ENCODE results near the gene SLC39A1. TPM values are rescaled to one million over a fixed set of nuclear protein-coding genes. Genes with fewer than 3 reads are reported as not detected.
A peak's percentile ranks its signal among the peaks of the same experiment; 100 is the strongest.

SLC39A1 gene
- total and polyA plus RNA-seq, 4 donors = 73.4 to 247 (median 122) TPM

DNA sequence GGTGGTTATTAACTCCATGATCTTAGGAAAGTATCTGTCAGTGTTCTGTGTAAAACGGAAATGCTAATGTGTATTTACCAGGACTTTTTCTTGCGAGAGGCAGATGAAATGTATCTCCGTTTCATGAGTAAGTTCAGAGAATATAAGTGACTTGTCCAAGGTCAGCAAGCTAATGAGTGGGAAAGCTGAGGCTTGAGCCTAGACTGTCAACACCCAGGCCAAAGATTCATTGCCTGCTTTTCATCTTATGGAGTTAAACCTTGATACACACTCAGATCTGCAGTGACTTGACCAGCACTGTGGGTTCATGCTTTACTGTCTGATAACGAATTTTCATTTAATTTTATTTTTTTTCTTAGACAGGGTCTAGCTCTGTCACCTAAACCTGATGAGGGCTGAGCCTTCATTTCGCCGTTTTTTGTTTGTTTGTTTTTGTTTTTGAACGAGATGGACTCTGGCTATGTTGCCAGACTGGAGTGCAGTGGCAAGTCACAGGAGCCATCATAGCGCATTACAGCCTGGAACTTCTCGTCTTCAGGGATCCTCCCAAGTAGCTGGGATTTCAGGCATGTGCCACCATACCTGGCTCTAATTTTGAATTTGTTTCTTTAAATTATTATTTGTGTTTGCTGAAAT is 15.1 kb upstream of the SLC39A1 start:
- Histone ChIP-seq H3K9ac (ENCODE audit: insufficient read depth in 1 of 2, low read length in 2 of 2) (peak overlapping the region in 1 of 2 donors; percentile 79), H3K4me1 (ENCODE audit: control insufficient read depth in 5 of 5, insufficient read depth in 5 of 5, low read length in 5 of 5) (peaks cover 0 to 18% (median 7%) of the 10 kb centered on the region in 5 donors), H3K27ac (ENCODE audit: low read depth in 1 of 2, low read length in 1 of 2) (peak overlapping the region in 1 of 2 donors; percentile 93), H3K4me3 (no peak overlapping the region), H3K36me3 (ENCODE audit: control insufficient read depth in 4 of 4, insufficient read depth in 4 of 4, low read length in 4 of 4) (peaks cover 5 to 30% (median 18%) of the 10 kb centered on the region in 4 donors), H3K9me3 (ENCODE audit: control insufficient read depth in 4 of 4, insufficient read depth in 3 of 4, low read length in 3 of 4) (no peaks in the 10 kb centered on the region), H3K27me3 (ENCODE audit: control insufficient read depth in 3 of 3, insufficient read depth in 3 of 3, low read length in 2 of 3) (no peaks in the 10 kb centered on the region)
- ATAC-seq (ENCODE audit: insufficient read depth, low FRiP score) = no peak
- WGBS, 2 donors = 70 to 74% methylated on average over 9 of the region's 9 CpGs
- TF ChIP-seq, protein P1, sequence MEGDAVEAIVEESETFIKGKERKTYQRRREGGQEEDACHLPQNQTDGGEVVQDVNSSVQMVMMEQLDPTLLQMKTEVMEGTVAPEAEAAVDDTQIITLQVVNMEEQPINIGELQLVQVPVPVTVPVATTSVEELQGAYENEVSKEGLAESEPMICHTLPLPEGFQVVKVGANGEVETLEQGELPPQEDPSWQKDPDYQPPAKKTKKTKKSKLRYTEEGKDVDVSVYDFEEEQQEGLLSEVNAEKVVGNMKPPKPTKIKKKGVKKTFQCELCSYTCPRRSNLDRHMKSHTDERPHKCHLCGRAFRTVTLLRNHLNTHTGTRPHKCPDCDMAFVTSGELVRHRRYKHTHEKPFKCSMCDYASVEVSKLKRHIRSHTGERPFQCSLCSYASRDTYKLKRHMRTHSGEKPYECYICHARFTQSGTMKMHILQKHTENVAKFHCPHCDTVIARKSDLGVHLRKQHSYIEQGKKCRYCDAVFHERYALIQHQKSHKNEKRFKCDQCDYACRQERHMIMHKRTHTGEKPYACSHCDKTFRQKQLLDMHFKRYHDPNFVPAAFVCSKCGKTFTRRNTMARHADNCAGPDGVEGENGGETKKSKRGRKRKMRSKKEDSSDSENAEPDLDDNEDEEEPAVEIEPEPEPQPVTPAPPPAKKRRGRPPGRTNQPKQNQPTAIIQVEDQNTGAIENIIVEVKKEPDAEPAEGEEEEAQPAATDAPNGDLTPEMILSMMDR (IDR thresholded peaks at IDR 0.05; ENCODE audit: control extremely low read depth, extremely low read depth) = no peak
- no peak for DNase-seq

DNA sequence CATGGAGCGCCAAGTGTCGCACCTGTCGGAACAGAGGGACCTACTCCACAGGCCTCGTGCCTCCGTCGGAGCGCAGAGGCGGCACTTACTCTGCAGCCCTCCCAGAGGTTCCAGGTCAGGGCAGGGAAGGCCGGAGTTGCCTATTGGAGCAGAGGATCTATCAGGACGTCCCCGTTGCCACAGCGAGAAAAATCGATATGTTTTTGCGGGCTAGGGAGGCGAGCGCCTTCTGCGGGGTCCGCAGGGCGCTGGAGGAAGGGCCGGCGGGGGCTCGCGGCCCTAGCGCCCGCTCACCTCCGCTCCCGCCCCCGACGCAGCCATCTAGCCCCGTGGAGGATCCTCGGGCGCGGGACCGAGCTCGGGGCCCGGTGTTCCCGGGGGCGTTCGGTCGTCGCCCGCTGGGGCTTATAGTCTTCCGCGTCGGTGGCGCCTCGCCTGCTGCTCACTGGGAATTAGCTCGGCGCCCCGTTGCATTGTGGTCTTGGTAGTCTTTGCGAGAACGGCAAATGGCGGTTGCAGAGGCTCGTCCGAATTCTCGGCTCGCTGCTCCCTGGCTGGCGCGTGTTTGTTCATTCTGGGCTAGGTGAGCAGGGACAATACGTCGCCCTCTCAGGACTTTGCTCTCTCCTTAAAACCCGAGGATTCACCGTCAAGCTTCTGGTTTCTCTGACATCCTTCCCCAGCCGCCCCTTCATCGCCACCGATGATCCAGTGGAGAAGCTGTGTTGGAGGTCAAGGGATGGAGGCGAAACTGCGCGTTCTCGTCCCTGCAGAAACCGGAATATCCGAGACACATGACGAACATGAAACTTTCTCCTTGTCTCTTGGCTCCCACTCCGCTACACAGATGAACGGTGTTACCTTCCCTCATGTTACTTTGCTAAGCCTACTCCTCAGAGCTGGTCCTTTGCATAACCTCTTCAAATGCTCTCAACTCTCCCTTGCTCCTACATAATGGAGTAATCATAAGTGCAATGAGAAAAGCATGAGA is 14.2 kb upstream of the SLC39A1 start, which contains the start of gene JTB:
TSS of gene JTB (minus strand) at position 425 of the 991 bp plus-strand sequence. CDS start at position 3, 422 bp downstream.
- WGBS, 2 donors = 0% methylated on average over 73 to 75 of the region's 75 CpGs
- TF ChIP-seq, protein P1 (IDR thresholded peaks at IDR 0.05; ENCODE audit: control extremely low read depth, extremely low read depth) = no peak
- Histone ChIP-seq H3K36me3 (ENCODE audit: control insufficient read depth in 4 of 4, insufficient read depth in 4 of 4, low read length in 4 of 4) (peaks cover 5 to 28% (median 20%) of the 10 kb centered on the region in 4 donors), H3K27ac (ENCODE audit: low read depth in 1 of 2, low read length in 1 of 2) (peak within 1 kb of the TSS; percentile 93), H3K9me3 (ENCODE audit: control insufficient read depth in 4 of 4, insufficient read depth in 3 of 4, low read length in 3 of 4) (no peaks in the 10 kb centered on the region), H3K27me3 (ENCODE audit: control insufficient read depth in 3 of 3, insufficient read depth in 3 of 3, low read length in 2 of 3) (no peaks in the 10 kb centered on the region), H3K4me3 (peak within 1 kb of the TSS; percentile 93), H3K4me1 (ENCODE audit: control insufficient read depth in 5 of 5, insufficient read depth in 5 of 5, low read length in 5 of 5) (peaks cover 0 to 18% (median 7%) of the 10 kb centered on the region in 5 donors), H3K9ac (ENCODE audit: insufficient read depth in 1 of 2, low read length in 2 of 2) (peak within 1 kb of the TSS; percentile 66 to 79)
- peak; percentile 97 for ATAC-seq (ENCODE audit: insufficient read depth, low FRiP score)
- DNase-seq = peak; percentile 88 to 91 (median 91)

DNA sequence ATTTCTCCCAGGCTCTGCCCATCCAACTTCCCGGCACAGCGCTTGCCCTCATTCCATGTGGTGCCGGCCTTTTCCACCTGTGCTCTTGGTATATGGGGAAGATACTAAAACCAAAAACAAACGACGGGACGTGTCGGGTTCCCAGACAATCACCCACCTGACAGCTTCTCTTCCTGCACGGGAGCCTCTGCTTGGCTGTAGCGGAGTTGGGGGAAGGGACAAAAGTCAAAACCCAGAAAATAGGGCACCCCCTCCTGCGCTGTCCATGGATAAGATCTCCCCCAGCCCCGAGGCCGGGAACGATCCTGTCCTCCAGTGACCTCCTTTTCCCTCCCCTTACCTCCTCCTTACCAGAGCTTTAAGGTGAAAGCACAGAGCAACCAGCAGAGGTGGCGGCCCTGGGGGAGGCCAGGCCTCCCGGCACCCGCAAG is 13.5 kb upstream of the SLC39A1 start:
- Histone ChIP-seq H3K9me3 (ENCODE audit: control insufficient read depth in 4 of 4, insufficient read depth in 3 of 4, low read length in 3 of 4) (no peaks in the 10 kb centered on the region), H3K4me1 (ENCODE audit: control insufficient read depth in 5 of 5, insufficient read depth in 5 of 5, low read length in 5 of 5) (peaks cover 0 to 18% (median 7%) of the 10 kb centered on the region in 5 donors), H3K36me3 (ENCODE audit: control insufficient read depth in 4 of 4, insufficient read depth in 4 of 4, low read length in 4 of 4) (peaks cover 5 to 23% (median 14%) of the 10 kb centered on the region in 4 donors), H3K4me3 (peak overlapping the region; percentile 93), H3K9ac (ENCODE audit: insufficient read depth in 1 of 2, low read length in 2 of 2) (peak overlapping the region; percentile 66 to 79), H3K27ac (ENCODE audit: low read depth in 1 of 2, low read length in 1 of 2) (peak overlapping the region; percentile 93), H3K27me3 (ENCODE audit: control insufficient read depth in 3 of 3, insufficient read depth in 3 of 3, low read length in 2 of 3) (no peaks in the 10 kb centered on the region)
- WGBS, 2 donors = 1% methylated on average over 16 of the region's 16 CpGs
- ATAC-seq (ENCODE audit: insufficient read depth, low FRiP score) = peak; percentile 13
- no peak for DNase-seq
- TF ChIP-seq, protein P1 (IDR thresholded peaks at IDR 0.05; ENCODE audit: control extremely low read depth, extremely low read depth) = no peak

Measured in lung (tissue), 12 donors.